ENCODE results near the gene SLC44A2.
"Not testable (repeated sequence)": the region's sequence is repeated elsewhere in the genome, so short reads cannot be mapped to it uniquely, and the experiment has no call there.

The SLC44A2 gene

DNA sequence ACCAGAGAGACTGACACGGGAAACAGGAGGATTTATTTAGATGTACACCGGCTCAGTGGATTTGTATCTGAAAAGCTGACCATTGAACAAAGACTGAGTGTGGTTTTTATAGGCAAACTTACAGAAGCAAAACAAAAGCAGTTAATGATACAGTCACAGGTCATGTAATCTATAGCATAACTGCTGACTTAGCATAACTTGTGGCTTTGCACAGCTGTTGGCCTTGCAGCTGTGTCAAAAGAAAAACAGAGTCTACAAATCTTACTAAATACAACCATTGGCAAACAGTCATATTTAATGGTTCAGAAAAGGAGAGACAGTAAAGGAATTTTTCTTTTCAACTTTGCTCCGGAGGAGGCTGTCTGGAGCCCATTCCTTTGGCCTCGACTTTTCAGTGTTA lies 26.5 kb downstream of the SLC44A2 start:
- no peak for DNase-seq (ENCODE audit: low read depth in 2 of 2)

DNA sequence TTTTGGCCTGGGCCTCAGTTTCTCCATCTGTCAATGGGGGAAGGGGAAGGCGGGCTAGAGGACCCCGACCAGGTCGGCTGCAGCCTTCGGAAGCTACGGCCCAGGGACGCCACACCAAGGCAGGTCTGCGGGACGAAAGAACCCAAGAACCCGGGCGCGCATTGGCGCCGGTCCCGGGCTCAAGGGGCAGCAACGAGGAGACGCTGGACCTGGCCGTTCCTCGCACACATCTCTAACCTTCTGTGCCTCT lies 28.1 kb downstream of the SLC44A2 start:
- DNase-seq (ENCODE audit: low read depth in 2 of 2) = no peak

DNA sequence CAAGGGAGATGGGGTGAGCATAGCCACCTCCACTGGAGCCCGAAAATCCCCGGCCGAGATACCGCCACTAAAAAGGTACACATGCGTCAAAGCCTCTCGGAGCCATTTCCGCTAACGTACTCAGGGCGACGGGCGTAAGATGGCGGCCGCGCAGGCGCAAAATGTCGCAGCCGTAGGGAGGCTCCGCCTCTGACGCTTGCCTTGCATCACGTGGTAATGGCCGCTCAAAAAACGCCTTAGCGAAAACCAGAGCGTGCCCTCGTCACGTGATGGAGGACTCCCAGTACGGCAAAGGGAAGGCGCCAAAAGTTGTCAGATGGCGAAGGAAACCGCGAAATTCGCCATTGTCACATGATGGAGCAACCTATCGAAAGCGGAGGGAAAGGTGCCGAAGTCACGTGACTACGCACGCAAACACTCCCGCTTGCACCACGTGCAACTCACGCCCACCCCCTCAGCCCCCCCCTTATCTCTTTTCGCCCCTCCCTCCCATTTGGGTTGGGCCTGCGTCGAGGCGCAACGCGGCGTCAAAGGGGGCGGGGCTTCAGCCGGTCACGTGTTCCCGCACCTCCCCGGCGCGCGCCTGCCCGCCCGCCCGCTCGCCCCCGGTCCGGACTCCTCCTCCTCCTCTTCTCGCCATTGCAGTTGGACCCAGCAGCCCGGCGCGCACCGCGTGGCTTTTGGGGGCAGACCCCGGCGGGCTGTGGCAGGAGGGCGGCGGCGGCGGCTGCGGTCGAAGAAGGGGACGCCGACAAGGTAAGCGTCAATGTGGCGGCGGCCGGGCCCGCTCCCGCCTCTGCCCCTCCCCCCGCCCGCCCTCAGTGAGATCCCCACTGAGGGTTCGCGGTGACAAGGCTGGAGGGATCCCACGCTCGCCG lies 28.6 kb downstream of the SLC44A2 start, which contains the start of gene ILF3:
Gene ILF3 (plus strand): TSS at position 615 of the 878 bp plus-strand sequence. CDS start 16,260 bp downstream, outside the sequence.
- DNase-seq (ENCODE audit: low read depth in 2 of 2) = peak; percentile 99 to 100

DNA sequence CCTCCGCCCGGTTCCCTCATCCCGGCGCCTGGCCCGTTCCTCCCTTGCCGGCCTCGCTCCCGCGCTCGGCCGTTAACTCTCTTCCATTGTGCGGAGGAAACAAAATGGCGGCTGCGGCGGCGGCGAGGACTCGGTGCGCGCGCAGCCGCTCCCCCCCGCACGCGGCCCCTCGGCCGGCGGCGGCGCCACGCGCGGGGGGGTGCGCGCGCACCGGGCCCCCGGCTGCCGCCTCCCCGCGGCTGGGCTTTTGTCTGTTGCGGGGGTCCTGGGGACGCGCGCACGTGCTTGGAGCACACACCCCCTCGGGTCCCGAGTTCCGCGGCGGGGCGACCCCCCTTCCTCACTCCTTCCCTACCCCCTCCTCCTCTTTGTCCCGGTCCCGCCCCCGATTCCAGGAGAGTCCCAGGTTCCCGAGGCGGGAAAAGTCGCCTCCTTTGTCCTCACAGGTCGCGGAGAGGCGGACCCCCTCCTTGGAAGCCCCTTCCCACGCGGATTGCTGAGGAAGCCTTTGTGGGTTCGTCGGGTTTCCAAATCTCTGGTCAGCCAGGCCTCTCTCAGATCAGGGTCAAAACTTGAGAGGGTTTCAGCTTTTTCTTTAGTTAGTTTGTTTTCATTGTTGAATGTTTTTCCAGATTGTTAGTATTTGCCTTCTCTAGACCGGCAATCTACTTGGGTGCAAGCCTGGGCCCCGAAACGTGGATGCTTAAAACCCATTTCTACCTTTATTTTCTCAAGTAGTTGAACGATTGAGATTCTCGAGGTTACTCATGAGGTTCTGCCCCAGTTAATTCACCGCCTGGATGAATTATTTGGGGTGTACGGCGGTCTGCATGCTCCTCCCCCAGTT lies 29.5 kb downstream of the SLC44A2 start:
- peak; percentile 47 to 55 for DNase-seq (ENCODE audit: low read depth in 2 of 2)

DNA sequence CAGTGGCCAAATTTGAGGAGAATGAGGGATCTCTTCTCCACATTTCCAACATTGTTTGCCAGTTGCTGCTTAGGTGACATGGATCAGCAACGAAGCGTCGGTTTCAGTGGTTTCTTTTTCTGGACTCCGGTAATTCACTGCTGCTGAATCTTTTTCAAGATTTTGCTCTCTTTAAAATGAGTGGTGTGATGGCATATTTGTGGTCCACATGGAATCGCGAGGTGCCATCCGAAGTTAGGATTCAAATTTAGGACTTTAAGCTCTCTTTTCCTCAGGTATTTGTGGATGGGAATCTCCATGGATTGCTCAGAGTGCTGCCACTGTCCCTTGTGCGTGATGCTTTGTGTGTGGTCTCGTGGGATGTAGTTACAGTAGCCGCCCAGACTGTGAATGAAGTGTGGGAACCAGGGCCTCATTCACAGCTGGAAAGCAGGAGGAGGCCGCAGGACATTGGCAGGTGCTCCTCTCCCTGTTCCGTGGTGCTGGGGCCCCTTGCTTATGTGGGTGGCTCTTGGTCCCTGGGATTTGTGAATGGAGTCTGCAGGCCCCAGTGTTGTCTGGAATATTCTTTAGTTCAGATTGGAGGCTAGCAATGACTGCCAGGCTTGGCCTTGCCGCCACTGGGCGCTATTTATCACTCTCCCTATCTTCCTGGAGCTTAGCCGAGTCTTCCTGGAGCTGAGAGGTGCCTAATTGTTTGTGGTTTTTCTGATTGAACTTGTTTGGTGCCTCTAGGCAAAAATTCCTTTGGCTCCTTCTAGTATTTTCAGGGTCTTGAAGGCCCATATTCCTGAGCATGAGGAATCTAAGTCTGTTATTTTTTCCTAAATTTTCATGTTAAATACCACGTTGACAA lies 30.3 kb downstream of the SLC44A2 start:
- no peak for DNase-seq (ENCODE audit: low read depth in 2 of 2)

DNA sequence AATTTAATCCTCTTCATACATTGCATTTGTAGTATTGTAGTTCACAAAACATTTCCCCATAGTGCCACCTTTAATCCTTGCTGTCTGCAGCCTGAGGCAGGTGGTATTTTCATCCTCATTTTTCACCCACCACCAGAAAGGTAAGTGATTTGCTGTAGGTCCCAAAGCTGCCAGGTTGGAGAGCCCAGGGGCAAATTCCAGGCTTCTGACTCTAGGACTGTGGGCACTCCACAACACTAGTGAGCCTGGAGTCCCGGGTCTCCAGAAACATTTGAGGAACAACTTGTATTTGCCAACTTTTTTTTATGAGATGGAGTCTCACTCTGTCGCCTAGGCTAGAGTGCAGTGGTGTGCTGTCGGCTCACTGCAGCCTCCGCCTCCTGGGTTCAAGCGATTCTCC lies 35.0 kb downstream of the SLC44A2 start:
- no peak for DNase-seq (ENCODE audit: low read depth in 2 of 2)

DNA sequence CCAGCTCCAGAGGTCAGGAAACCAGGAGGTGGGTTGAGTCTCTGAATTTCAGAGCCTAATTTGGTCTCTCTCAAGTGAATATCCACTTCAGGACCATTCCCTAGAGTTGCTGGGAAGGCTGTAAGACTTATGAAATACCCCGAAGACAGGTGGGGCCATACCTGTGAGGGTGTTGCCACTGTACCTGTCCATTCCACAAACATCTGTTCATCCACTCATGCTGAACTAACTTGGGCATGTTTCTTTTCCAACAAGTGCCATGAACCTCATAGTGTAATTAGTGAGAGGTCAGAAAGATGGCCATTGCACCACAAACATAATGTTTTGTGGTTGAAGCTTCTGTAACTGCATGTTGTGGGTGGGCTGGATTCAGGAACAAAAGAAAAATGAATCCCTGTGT lies 36.6 kb downstream of the SLC44A2 start:
- DNase-seq (ENCODE audit: low read depth in 2 of 2) = no peak

DNA sequence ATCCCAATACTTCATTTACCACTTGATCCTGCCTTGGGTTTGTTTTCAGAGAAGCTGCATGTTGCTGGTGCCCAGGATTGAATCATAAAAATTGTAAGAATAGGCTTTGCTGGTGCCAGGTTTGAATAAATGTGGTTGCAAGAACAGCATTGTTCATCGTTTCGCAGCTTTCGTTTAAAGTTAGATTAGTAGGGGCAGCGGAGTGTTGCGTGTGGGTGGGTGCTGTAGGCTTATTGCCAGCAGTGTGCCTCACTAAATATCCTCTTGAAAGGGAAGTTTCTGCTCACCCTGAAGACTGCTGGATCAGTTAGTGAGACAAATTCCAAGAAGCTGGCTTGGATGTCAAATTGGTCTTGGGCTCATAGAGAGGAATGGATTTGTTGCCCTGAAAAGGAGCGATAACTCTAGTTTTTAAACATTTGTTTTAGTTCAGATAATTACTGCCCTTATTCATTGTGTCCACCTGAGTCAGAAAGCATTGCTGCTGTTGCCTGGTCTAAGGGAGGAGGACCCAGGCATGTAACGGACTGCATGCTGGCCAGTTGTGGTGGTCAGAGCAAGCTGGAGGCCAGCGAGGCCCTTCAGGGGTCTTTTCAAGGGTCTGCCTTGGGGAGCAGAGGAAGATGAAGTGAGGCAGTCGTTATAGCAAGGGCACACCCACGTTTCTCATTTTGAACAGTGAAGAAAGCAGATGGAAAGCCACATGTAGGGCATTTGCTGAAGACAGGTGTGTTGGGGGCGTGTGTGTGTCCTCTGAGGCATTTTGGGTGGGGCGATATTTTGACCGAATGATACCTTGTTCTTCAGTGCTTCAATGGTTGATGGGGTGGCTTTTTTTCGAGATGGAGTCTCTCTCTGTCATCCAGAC lies 37.3 kb downstream of the SLC44A2 start:
- peak in 1 of 2 donors; percentile 24 for DNase-seq (ENCODE audit: low read depth in 2 of 2)

DNA sequence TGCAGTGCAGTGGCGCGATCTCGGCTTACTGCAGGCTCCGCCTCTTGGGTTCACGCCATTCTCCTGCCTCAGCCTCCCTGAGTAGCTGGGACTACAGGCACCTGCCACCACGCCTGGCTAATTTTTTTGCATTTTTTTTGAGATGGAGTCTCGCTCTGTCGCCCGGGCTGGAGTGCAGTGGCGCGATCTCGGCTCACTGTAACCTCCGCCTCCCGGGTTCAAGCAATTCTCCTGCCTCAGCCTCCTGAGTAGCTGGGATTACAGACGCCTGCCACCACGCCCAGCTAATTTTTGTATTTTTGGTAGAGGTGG lies 37.9 kb downstream of the SLC44A2 start:
- DNase-seq (ENCODE audit: low read depth in 2 of 2) = not testable (repeated sequence)

DNA sequence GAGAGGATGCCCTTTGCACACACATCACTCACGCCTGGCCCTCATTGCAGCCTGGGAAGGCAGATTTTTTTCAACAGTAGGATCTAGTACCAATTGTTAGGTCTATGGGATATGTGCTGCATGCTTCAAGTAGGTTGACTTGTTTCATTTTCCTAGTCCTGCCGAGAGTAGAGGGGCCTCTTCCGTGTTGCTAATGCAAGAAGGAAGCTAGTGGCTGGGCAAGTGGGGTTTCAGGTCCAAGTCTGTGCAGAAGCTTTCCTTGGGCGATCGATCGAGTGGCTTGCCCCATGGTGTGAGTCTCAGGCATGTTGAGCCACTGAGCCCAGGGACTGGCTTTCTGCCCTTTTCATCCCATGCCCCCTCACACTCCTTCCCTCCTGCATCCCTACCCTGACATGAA lies 42.5 kb downstream of the SLC44A2 start:
- DNase-seq (ENCODE audit: low read depth in 2 of 2) = no peak

DNA sequence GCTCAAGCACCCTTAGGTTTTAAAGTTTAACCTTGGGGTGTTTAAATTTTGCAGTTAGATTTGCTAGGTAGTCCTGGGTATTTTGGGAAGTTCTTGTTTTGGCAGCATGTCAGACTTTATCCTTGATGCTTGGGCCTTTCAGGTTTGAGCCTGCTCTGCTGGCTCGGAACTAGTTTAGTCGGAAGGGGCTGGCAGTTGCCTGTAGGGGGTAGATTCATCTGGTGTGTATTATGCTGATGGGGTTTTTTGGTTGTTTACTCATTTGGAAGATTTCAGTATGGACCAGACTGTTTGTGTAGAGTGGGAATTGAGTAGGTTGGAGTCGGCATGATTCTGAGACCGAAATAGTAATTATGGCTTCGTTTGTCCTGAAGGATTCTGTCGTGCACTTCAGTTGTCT lies 43.9 kb downstream of the SLC44A2 start:
- DNase-seq (ENCODE audit: low read depth in 2 of 2) = no peak

DNA sequence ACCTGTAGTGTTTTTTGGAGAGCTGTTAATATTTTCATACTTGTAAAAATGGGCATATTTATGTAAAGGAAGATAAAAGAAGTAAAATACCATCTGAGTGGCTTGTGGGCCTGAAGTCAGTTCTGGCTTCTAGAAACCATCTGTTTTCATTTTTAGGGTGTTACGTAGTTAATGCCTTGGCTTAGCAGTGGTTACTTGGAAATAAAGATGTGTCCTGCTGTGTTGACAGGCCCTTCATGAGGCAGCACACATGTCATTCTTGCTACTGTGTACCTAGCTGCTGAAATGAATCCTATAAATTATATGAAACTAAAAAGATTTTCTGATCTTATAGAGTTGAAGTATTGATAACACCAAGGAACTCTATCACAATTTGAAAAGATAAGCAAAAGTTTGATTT lies 44.8 kb downstream of the SLC44A2 start:
- DNase-seq (ENCODE audit: low read depth in 2 of 2) = no peak

DNA sequence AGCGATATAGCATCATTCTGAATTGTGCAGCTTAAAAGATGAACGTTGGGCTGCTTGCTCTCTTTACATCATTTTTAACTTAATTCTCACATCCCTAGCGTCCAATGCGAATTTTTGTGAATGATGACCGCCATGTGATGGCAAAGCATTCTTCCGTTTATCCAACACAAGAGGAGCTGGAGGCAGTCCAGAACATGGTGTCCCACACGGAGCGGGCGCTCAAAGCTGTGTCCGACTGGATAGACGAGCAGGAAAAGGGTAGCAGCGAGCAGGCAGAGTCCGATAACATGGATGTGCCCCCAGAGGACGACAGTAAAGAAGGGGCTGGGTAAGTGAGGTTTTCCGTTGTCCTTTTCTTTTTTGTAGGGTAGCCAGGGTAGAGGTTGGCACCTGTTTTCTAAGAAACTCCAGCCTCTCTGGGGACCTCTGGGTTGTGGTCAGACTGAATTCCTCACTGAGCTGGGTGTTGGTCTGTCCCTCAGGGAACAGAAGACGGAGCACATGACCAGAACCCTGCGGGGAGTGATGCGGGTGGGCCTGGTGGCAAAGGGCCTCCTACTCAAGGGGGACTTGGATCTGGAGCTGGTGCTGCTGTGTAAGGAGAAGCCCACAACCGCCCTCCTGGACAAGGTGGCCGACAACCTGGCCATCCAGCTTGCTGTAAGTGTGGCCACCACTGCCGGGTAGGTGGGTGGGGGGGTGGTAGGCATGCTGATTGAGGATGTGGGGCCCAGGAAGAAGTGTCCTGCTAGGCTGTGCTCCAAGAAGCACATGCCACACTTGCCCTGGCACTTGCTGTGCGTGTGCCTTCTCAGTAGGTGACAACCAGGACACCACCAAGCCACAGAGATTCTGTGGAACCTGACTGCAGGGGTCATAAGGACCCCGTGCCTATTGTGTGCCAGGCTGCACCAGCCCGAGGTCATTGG lies 45.8 kb downstream of the SLC44A2 start:
- DNase-seq (ENCODE audit: low read depth in 2 of 2) = no peak

DNA sequence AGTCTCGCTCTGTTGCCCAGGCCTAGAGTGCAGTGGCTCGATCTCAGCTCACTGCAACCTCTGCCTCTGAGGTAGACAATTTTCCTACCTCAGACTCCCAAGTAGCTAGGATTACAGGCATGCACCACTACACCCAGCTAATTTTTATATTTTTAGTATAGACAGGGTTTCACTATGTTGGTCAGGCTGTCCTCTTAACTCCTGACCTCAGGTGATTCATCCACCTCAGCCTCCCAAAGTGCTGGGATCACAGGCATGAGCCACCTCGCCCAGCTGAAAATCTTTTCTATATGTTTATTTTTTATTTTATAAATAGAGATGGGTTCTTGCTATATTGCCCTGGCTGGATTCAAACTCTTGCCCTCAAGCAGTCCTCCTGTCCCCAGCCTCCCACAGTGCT lies 46.6 kb downstream of the SLC44A2 start:
- not testable (repeated sequence) for DNase-seq (ENCODE audit: low read depth in 2 of 2)

DNA sequence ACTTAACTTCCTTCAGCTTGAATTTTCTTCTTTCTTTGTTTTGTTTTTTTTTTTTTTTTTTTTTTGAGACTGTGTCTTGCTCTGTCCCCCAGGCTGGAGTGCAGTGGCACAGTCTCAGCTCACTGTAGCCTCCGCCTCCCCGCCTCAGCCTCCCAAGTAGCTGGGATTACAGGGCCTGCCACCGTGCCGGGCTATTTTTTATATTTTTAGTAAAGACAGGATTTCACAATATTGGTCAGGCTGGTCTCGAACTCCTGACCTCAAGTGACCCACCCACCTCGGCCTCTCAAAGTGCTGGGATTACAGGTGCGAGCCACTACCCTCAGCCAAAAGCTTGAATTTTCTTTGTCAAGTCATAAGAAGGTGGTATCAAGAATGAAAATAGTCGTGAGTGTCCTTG lies 49.9 kb downstream of the SLC44A2 start:
- DNase-seq (ENCODE audit: low read depth in 2 of 2) = not testable (repeated sequence)

DNA sequence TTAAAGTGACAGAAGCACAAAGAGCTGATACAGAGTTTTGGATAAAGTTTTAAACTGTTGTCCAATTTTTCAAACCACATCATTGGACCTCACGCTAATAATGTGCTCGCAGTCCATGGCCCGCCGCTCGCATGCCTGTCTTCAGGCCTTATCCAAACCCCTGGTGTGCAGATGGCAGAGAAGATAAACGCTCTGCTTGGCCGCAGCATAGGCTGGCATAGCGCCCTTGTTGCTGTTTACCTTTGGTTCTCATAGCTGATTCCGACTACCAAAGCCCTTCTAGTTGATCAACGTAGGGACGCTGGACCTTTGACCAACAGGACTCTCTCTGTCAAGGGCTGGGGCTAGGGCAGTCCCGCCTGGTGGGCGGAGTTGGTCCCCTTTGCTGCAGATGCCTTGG lies 52.4 kb downstream of the SLC44A2 start:
- no peak for DNase-seq (ENCODE audit: low read depth in 2 of 2)

DNA sequence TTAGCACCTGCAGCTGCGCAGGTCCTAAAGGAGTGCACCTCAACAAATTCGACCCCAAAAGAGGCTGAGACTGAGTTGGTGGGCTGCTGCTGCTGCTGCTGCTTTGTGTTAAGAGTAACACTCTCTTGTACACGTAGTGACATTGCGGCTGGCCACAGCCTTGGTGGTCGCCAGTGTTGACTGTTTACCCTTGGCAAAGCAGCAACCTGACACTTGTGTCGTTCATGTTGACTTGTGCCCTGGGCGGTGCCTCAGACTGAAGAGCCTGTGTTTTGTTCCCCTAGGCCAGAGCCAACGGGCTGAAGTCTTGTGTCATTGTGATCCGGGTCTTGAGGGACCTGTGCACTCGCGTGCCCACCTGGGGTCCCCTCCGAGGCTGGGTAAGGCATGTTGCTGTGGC lies 53.5 kb downstream of the SLC44A2 start:
- DNase-seq (ENCODE audit: low read depth in 2 of 2) = no peak

DNA sequence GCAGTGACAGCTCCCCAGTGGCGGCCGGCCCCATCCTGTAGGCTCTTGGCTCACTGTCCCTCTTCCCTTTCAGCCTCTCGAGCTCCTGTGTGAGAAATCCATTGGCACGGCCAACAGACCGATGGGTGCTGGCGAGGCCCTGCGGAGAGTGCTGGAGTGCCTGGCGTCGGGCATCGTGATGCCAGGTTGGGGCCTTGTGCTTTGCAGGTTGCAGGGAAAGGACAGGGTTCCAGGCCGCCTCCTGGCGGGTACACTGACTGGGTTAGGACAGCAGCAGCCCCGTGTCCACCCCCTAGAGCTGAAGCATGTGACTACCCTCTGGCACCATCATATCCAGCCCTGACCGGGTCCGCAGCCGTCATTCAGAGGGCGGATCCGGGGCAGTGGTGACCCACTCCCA lies 54.4 kb downstream of the SLC44A2 start:
- no peak for DNase-seq (ENCODE audit: low read depth in 2 of 2)

DNA sequence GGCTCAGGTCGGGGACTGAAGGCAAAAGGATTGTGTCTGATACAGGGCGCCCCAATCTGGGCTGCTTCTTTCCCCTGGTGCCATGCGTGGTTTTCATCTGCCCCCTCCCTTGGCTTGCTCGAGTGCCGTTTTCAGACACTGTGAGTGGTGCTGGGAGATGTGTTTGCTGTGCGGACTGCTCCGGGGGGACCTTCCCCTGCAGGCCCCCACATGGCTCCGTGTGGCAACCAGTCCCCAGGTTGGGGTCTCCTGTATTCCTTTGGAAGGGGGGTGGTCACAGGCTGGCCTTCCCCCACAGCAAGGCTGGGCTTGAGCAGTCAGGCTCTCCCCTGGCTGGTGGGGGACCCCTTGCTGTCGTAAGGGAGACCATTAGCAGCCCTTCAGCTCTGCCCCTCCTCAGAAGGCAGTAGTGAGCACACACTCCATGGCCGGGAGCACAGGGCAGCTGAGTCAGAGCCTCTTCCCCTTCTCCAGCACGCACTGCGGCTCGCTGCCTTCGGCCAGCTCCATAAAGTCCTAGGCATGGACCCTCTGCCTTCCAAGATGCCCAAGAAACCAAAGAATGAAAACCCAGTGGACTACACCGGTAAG lies 55.3 kb downstream of the SLC44A2 start:
- no peak for DNase-seq (ENCODE audit: low read depth in 2 of 2)

DNA sequence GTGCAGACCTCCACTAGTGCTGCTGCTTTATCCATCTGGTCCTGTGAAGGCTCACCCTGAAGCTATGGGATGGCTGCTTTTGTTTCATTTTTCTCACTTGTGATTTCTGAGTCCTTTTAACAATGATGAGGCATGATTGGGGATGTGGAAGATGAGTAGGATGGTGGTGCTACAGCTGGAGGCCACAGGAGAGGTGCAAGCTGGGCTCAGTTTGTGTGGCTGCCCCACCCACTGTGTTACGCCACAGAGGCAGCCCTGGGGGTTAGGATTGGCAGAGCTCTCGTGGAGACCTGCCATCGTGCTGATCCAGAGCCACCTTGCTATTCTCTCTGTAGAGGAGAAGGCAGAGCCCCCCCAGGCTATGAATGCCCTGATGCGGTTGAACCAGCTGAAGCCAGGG lies 56.3 kb downstream of the SLC44A2 start:
- no peak for DNase-seq (ENCODE audit: low read depth in 2 of 2)
